Measurements from ENCODE around the gene ATP10A. TPM values are rescaled to one million over a fixed set of nuclear protein-coding genes. Genes with fewer than 3 reads are reported as not detected.

Gene ATP10A
- total RNA-seq, 1 experiment from 2014 or later: 3.0 TPM

- intact Hi-C loops (cut with micrococcal nuclease; ENCODE audit: unreplicated experiment): no loop called here
- DNase-seq: no peak
- no peak overlapping the region for H3K27ac Mint-ChIP-seq (ENCODE audit: unreplicated experiment)
- no peaks in the 10 kb centered on the region for H3K27me3 Mint-ChIP-seq (ENCODE audit: unreplicated experiment)
- no peaks in the 10 kb centered on the region for H3K36me3 Mint-ChIP-seq (ENCODE audit: insufficient read depth, unreplicated experiment)
- no peaks in the 10 kb centered on the region for H3K4me1 Mint-ChIP-seq (ENCODE audit: low read depth, unreplicated experiment)
- no TSS peak for BruUV-seq (replicated peaks)
- no peak overlapping the region for H3K4me3 Mint-ChIP-seq (ENCODE audit: low read depth, unreplicated experiment)
- no peaks in the 10 kb centered on the region for H3K9me3 Mint-ChIP-seq (ENCODE audit: low read depth, unreplicated experiment)
- no peak for TF ChIP-seq CTCF (IDR thresholded peaks at IDR 0.05; ENCODE audit: unreplicated experiment)
- CTCF ChIA-PET: no interaction called here
Observed at GRCh38 chr15:25742041-25742730, 120.9 kb downstream of the ATP10A start.

GRCh38 chr15:25741256-25741580, 121.9 kb downstream of the ATP10A start:
- BruUV-seq (replicated peaks): no TSS peak
- CTCF ChIA-PET: no interaction called here
- Mint-ChIP-seq H3K9me3 (ENCODE audit: low read depth, unreplicated experiment) (no peaks in the 10 kb centered on the region), H3K27ac (ENCODE audit: unreplicated experiment) (no peak overlapping the region), H3K27me3 (ENCODE audit: unreplicated experiment) (no peaks in the 10 kb centered on the region), H3K4me3 (ENCODE audit: low read depth, unreplicated experiment) (no peak overlapping the region), H3K4me1 (ENCODE audit: low read depth, unreplicated experiment) (no peaks in the 10 kb centered on the region), H3K36me3 (ENCODE audit: insufficient read depth, unreplicated experiment) (no peaks in the 10 kb centered on the region)
- no peak for DNase-seq
- intact Hi-C loops (cut with micrococcal nuclease; ENCODE audit: unreplicated experiment): no loop called here
- TF ChIP-seq CTCF (IDR thresholded peaks at IDR 0.05; ENCODE audit: unreplicated experiment): no peak

GRCh38 chr15:25740383-25741255, 122.5 kb downstream of the ATP10A start:
- BruUV-seq (replicated peaks): no TSS peak
- Mint-ChIP-seq H3K27me3 (ENCODE audit: unreplicated experiment) (no peaks in the 10 kb centered on the region), H3K27ac (ENCODE audit: unreplicated experiment) (no peak overlapping the region), H3K9me3 (ENCODE audit: low read depth, unreplicated experiment) (no peaks in the 10 kb centered on the region), H3K4me3 (ENCODE audit: low read depth, unreplicated experiment) (no peak overlapping the region), H3K4me1 (ENCODE audit: low read depth, unreplicated experiment) (no peaks in the 10 kb centered on the region), H3K36me3 (ENCODE audit: insufficient read depth, unreplicated experiment) (no peaks in the 10 kb centered on the region)
- no peak for TF ChIP-seq CTCF (IDR thresholded peaks at IDR 0.05; ENCODE audit: unreplicated experiment)
- CTCF ChIA-PET: no interaction called here
- intact Hi-C loops (cut with micrococcal nuclease; ENCODE audit: unreplicated experiment): no loop called here
- no peak for DNase-seq

- no peak for DNase-seq
- no TSS peak for BruUV-seq (replicated peaks)
- no peak overlapping the region for H3K4me3 Mint-ChIP-seq (ENCODE audit: low read depth, unreplicated experiment)
- no peak overlapping the region for H3K27ac Mint-ChIP-seq (ENCODE audit: unreplicated experiment)
- H3K27me3 Mint-ChIP-seq (ENCODE audit: unreplicated experiment): no peaks in the 10 kb centered on the region
- intact Hi-C loops (cut with micrococcal nuclease; ENCODE audit: unreplicated experiment): no loop called here
- no peaks in the 10 kb centered on the region for H3K9me3 Mint-ChIP-seq (ENCODE audit: low read depth, unreplicated experiment)
- H3K36me3 Mint-ChIP-seq (ENCODE audit: insufficient read depth, unreplicated experiment): no peaks in the 10 kb centered on the region
- no peaks in the 10 kb centered on the region for H3K4me1 Mint-ChIP-seq (ENCODE audit: low read depth, unreplicated experiment)
- CTCF ChIA-PET: no interaction called here
- no peak for TF ChIP-seq CTCF (IDR thresholded peaks at IDR 0.05; ENCODE audit: unreplicated experiment)
Observed at GRCh38 chr15:25739687-25740121, 123.4 kb downstream of the ATP10A start.

Measured in Calu3 (cell line).